Activated B cell treated with CpG ODN at 0.5 μM for 24 hours (primary cell): ENCODE data around the gene MYO1E. TPM values are rescaled to one million over a fixed set of nuclear protein-coding genes. Genes with fewer than 3 reads are reported as not detected.
A peak's percentile ranks its signal among the peaks of the same experiment; 100 is the strongest.

Experiments
- ATAC-seq: fragments of 200-7000 bp; cut with Tn5 transposase; one replicate; pipeline ENCODE4 v1.10.0; 2021; ENCODE audit warnings: low read depth, mild to moderate bottlenecking, moderate library complexity
- CTCF ChIA-PET: fragments of 350-600 bp; sonication (Branson Sonifier 250); formaldehyde crosslinking; loops from one replicate; lab custom pipeline; 2021; ENCODE audit warnings: antibody characterized with exemption; lab: Charles Lee
- POLR2A ChIA-PET: fragments of 350-600 bp; sonication (Branson Sonifier 250); formaldehyde crosslinking; loops from one replicate; lab custom pipeline; 2021; ENCODE audit warnings: antibody characterized with exemption; lab: Charles Lee
- DNase-seq: peaks from one replicate; pipeline ENCODE4 v3.0.0; 2022
- H3K27ac Mint-ChIP-seq: one replicate; pipeline ENCODE4 v1.8.0; 2020; ENCODE audit warnings: mixed read lengths
- H3K27me3 Mint-ChIP-seq: one replicate; pipeline ENCODE4 v1.8.0; 2021; ENCODE audit warnings: mixed read lengths
- H3K36me3 Mint-ChIP-seq: one replicate; pipeline ENCODE4 v1.8.0; 2021; ENCODE audit warnings: low read depth, mixed read lengths
- H3K4me1 Mint-ChIP-seq: one replicate; pipeline ENCODE4 v1.8.0; 2021; ENCODE audit warnings: mixed read lengths
- H3K4me3 Mint-ChIP-seq: one replicate; pipeline ENCODE4 v1.8.0; 2020; ENCODE audit warnings: mild to moderate bottlenecking, mixed read lengths
- H3K9me3 Mint-ChIP-seq: one replicate; pipeline ENCODE4 v1.8.0; 2020; ENCODE audit warnings: mixed read lengths
- intact Hi-C: fragments of 100-400 bp; cut with micrococcal nuclease; formaldehyde crosslinking; loops from one replicate; pipeline ENCODE4 v1.15.1; 2024
- total RNA-seq: library from RNA; stranded (reverse); gene quantifications from 2 replicates; pipeline ENCODE4 v1.2.3, GENCODE V29; 2022
- TF ChIP-seq, protein P1 (sequence below): fragments of 200-600 bp; IDR thresholded peaks from one replicate; pipeline ENCODE4 v1.8.0; 2022; ENCODE audit warnings: antibody characterized with exemption, mild to moderate bottlenecking

Gene MYO1E
- total RNA-seq, 1 donor from 2014 or later: 186 TPM

GRCh38 chr15:59329570-59330350 is 42.9 kb downstream of the MYO1E start:
- Mint-ChIP-seq H3K27ac (no peak overlapping the region), H3K4me3 (no peak overlapping the region), H3K4me1 (peaks cover 84% of the 10 kb centered on the region), H3K27me3 (no peaks in the 10 kb centered on the region), H3K36me3 (peaks cover 5% of the 10 kb centered on the region), H3K9me3 (no peaks in the 10 kb centered on the region)
- ATAC-seq: no peak
- TF ChIP-seq, protein P1, sequence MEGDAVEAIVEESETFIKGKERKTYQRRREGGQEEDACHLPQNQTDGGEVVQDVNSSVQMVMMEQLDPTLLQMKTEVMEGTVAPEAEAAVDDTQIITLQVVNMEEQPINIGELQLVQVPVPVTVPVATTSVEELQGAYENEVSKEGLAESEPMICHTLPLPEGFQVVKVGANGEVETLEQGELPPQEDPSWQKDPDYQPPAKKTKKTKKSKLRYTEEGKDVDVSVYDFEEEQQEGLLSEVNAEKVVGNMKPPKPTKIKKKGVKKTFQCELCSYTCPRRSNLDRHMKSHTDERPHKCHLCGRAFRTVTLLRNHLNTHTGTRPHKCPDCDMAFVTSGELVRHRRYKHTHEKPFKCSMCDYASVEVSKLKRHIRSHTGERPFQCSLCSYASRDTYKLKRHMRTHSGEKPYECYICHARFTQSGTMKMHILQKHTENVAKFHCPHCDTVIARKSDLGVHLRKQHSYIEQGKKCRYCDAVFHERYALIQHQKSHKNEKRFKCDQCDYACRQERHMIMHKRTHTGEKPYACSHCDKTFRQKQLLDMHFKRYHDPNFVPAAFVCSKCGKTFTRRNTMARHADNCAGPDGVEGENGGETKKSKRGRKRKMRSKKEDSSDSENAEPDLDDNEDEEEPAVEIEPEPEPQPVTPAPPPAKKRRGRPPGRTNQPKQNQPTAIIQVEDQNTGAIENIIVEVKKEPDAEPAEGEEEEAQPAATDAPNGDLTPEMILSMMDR: no peak
- intact Hi-C loops: loop anchor here (1.0 to 2.0 kb wide), 4 partner anchors 12 to 41 kb away; no protein-coding TSS in a partner anchor
- CTCF ChIA-PET: no interaction called here
- POLR2A ChIA-PET: interaction anchor here (0.5 kb wide), 1 partner anchor 30 kb away, joined by 3 read pairs; no protein-coding TSS in a partner anchor
- no peak for DNase-seq

- POLR2A ChIA-PET: interaction anchor here (0.5 to 0.6 kb wide), 3 partner anchors 16 to 29 kb away, joined by 3 read pairs; no protein-coding TSS in a partner anchor
- H3K9me3 Mint-ChIP-seq: no peaks in the 10 kb centered on the region
- CTCF ChIA-PET: interaction anchor here (0.5 kb wide), 1 partner anchor 143 kb away, joined by 3 read pairs; no protein-coding TSS in a partner anchor
Observed at GRCh38 chr15:59329091-59329490, 43.6 kb downstream of the MYO1E start.

DNA sequence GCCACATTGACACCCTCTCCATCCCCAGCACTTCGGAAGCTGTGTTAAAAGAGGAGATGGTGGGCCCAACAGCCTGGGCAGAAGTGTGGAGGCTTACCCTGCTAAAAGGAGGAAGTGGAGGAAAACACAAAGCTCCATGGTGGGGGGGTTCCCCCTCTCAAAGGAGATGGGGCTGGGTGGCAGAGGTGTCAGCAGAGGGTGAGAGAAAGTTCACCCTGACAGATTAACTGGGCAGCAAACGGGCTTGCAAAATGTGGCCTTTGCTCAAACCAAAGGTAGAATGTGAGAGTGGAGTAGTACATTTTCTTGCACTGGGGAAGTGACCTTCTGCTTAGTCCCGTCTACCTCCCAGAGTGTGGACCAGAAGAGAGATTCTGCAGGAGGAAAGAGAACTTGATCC is 44.7 kb downstream of the MYO1E start:
- H3K27me3 Mint-ChIP-seq: no peaks in the 10 kb centered on the region
- peaks cover 82% of the 10 kb centered on the region for H3K4me1 Mint-ChIP-seq
- TF ChIP-seq, protein P1: no peak
- peak; percentile 24 for DNase-seq
- intact Hi-C loops: loop anchor here (1.0 to 2.0 kb wide), 4 partner anchors 10 to 43 kb away; no protein-coding TSS in a partner anchor
- H3K4me3 Mint-ChIP-seq: peak overlapping the region; percentile 73
- H3K9me3 Mint-ChIP-seq: no peaks in the 10 kb centered on the region
- peak overlapping the region; percentile 71 for H3K27ac Mint-ChIP-seq
- ATAC-seq: peak; percentile 97
- H3K36me3 Mint-ChIP-seq: peaks cover 5% of the 10 kb centered on the region
- ChIA-PET CTCF (interaction anchor here (0.7 kb wide), 1 partner anchor 81 kb away, joined by 3 read pairs; no protein-coding TSS in a partner anchor), POLR2A (interaction anchor here (0.6 to 1.1 kb wide), 5 partner anchors 17 to 85 kb away, joined by 3 to 10 read pairs (median 3); no protein-coding TSS in a partner anchor)

More at GRCh38 chr15:59329091-59329490, 43.6 kb downstream of the MYO1E start:
- TF ChIP-seq, protein P1: no peak
- no peak for DNase-seq
- Mint-ChIP-seq H3K36me3 (peaks cover 5% of the 10 kb centered on the region), H3K4me3 (no peak overlapping the region), H3K27me3 (no peaks in the 10 kb centered on the region), H3K4me1 (peaks cover 83% of the 10 kb centered on the region), H3K27ac (no peak overlapping the region)
- intact Hi-C loops: loop anchor here (1.0 to 2.0 kb wide), 4 partner anchors 12 to 42 kb away; no protein-coding TSS in a partner anchor
- no peak for ATAC-seq

DNA sequence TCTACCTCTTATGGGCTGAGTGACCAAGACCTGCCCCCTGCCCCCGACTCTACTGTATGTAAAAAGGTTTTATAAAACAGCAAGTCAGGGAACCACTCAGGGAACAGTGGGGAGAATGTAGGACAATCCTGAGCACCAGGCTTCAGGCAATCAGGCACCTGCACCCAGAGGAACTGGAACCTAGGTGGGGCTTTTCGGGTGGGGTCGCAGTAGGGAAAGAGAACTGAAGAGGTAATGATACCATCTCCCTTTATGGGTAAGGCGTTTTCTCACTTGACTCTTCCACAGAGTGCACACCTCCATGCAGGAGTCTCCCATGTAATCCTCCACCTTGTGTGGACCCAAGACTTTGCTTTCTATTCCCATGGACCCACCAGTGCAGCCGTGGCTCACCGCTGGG is 45.8 kb downstream of the MYO1E start:
- ATAC-seq (no peak), DNase-seq (no peak)
- Mint-ChIP-seq H3K36me3 (peaks cover 5% of the 10 kb centered on the region), H3K4me3 (no peak overlapping the region), H3K9me3 (no peaks in the 10 kb centered on the region), H3K27me3 (no peaks in the 10 kb centered on the region), H3K4me1 (peaks cover 76% of the 10 kb centered on the region), H3K27ac (no peak overlapping the region)
- intact Hi-C loops: no loop called here
- POLR2A ChIA-PET: no interaction called here
- TF ChIP-seq, protein P1: no peak
- CTCF ChIA-PET: no interaction called here
